ENCODE measurements around the gene NONO.
"Not testable (repeated sequence)": the region's sequence is repeated elsewhere in the genome, so short reads cannot be mapped to it uniquely, and the experiment has no call there.

The NONO gene

GRCh38 chrX:71285929-71286328 is 2.5 kb downstream of the NONO start:
- DNase-seq (ENCODE audit: low spot score): no peak

- no peak for DNase-seq (ENCODE audit: low spot score)
These were observed 7.9 kb downstream of the NONO start for GRCh38 chrX:71291381-71291780.

GRCh38 chrX:71292669-71293365 is 9.4 kb downstream of the NONO start:
- no peak for DNase-seq (ENCODE audit: low spot score)

DNA sequence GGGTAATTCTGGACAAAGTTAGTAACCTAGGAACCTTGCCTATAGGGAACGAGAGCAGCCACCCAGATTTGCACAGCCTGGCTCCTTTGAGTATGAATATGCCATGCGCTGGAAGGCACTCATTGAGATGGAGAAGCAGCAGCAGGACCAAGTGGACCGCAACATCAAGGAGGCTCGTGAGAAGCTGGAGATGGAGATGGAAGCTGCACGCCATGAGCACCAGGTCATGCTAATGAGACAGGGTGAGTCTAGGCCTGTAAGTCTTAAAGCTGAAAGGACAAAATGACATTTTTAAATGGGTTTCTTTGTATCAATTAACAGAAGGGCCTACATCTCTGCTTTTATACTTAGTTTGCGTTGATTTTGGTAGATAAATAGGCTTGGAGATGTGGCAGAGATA is 13.4 kb downstream of the NONO start:
- DNase-seq (ENCODE audit: low spot score): no peak

- DNase-seq (ENCODE audit: low spot score): no peak
These were observed 14.7 kb downstream of the NONO start for GRCh38 chrX:71298119-71298518.

DNA sequence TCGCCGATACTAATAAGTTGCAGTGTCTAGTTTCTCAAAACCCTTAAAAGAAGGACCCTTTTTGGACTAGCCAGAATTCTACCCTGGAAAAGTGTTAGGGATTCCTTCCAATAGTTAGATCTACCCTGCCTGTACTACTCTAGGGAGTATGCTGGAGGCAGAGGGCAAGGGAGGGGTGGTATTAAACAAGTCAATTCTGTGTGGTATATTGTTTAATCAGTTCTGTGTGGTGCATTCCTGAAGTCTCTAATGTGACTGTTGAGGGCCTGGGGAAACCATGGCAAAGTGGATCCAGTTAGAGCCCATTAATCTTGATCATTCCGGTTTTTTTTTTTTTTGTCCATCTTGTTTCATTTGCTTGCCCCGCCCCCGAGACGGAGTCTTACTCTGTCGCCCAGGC is 16.6 kb downstream of the NONO start:
- DNase-seq (ENCODE audit: low spot score): not testable (repeated sequence)

DNA sequence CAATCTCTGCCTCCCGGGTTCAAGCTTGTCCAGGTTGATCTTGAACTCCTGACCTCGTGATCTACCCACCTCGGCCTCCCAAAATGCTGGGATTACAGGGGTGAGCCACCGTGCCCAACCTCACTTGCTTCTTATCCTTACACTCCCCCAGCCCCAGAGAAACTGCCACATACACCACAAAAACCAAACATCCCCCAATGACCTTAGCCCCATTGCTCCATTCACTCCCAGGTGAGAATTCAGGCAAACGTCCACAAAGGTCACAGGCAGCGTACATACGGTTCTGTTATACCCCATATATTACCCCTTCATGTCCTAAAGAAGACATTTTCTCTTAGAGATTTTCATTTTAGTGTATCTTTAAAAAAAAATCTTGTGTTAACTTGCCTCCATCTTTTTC is 17.1 kb downstream of the NONO start:
- DNase-seq (ENCODE audit: low spot score): not testable (repeated sequence)

DNA sequence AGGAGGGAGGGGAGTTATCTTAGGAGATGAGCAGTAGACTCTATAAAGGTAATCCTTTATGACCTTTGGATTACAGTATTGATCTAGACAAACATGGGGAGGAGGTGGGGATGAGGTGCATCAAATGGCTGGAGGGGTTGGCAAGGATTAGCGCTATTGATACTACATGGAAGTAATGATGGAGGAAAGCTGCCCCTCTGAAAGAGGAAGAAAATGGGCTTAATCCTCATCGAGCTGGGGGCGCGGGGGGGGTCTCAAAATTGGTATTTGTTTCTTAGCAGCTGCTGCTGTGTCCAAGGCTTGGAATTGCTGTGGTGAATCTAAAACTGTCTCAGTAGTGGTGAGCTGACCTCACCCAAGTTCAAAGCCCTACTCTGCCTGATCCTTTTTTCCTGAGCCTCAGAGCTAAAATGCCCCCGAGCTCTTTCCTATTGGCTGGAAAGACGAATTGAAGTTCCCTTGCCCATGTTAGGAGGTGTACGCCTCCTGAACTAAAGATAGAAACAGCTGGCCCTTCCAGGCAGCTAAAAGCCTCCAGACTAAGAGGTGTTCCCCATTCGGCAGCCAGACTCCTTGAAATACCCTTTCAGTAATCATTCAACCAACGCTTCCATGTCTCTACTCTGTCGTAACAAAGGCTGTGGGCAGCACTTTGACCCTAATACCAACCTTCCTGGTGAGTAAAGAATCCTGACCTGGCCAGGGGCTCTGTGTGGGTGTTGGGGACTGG is 17.9 kb downstream of the NONO start, which contains the start of gene ITGB1BP2:
Gene ITGB1BP2 (plus strand): TSS at position 556 of the 730 bp plus-strand sequence. CDS start 57 bp downstream, at position 613.
- no peak for DNase-seq (ENCODE audit: low spot score)

GRCh38 chrX:71302461-71303213 is 19.2 kb downstream of the NONO start:
- no peak for DNase-seq (ENCODE audit: low spot score)

DNA sequence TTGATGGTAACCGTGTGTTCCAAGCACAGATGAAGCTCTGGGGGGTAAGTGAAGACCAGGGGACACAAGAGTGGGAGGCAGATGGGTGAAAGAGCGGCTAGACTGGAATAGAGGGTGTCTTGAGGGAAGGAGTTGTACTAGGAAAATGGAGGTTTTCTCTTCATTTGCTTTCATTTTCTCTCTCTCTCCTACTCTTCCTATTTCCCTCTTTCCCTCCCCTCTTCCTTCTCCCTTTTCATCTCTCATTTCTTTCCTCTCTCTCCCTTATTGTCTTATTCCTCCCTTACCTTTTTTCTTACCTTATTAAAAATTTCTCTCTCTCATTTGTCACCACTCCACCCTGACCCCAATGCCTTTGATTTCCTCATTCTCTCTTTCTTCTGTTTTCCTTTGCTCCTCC is 21.1 kb downstream of the NONO start:
- DNase-seq (ENCODE audit: low spot score): no peak

GRCh38 chrX:71315917-71316316 is 32.5 kb downstream of the NONO start:
- no peak for DNase-seq (ENCODE audit: low spot score)

DNA sequence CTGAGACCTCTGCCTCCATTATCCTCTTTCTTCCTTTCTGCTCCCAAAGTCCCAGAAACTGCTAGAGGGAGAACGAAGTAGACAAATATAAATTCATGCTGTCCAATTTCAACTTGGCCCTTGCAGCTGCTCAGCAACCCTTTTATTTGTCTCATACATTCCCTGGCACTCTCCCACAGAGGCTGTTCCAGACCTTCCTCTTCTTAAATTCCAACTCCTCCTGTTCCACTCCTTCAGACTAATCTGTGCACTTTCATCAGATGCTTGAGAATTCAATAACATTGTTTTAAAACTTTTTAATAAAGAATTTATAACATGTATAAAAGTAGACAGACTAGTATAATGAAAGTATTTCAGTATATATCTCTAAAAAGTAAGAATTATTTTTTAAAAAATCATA is 33.5 kb downstream of the NONO start:
- not testable (repeated sequence) for DNase-seq (ENCODE audit: low spot score)

DNA sequence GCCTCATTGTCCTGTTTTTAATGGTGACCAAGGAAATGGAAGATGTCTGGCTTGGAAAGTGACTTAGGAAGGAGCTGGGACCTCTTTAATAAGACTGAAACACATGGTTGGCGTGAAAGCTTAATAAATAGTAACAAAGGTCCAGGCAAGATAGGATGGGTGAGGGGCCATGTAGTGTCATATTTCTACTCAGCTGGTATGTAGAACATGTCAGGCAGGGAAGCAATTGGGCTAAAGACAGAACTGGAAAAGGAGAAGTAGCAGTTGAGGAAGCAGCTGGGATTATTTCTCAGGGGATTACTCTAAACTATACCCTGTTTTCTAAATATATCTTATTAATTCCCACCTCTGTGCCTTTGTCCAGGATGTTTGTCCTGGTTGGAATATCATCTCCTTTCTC is 36.7 kb downstream of the NONO start:
- DNase-seq (ENCODE audit: low spot score): no peak

DNA sequence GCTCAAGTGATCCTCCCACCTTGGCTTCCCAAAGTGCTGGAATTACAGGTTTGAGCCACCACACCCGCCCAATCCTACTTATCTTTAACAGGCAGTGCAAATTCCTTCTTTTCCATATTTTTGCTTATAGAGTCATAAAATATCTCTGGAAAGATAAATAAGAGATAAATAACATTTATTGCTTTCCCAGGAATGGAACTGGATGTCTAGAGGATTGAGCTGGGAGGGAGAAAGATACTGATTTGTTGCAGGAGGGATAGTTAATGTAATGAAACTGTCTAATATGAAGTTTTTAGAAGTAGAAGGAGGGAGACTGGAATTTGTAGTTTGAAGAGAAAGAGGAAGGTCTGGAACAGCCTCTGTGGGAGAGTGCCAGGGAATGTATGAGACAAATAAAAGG is 38.3 kb downstream of the NONO start:
- no peak for DNase-seq (ENCODE audit: low spot score)

- DNase-seq (ENCODE audit: low spot score): not testable (repeated sequence)
These were observed 41.0 kb downstream of the NONO start for GRCh38 chrX:71324452-71324851.

GRCh38 chrX:71326394-71326793 is 43.0 kb downstream of the NONO start:
- DNase-seq (ENCODE audit: low spot score): no peak

- not testable (repeated sequence) for DNase-seq (ENCODE audit: low spot score)
These were observed 65.8 kb downstream of the NONO start for GRCh38 chrX:71349151-71349665.

- not testable (repeated sequence) for DNase-seq (ENCODE audit: low spot score)
These were observed 66.4 kb downstream of the NONO start for GRCh38 chrX:71349867-71350266.
